Inflammatory macrophage treated with lipopolysaccharide for 4 hours (primary cell): ENCODE results near the gene MS4A6E.

ENCODE experiments used
- DNase-seq: peaks from one replicate; pipeline ENCODE4 v3.0.0-alpha.2; 2020

The MS4A6E gene

GRCh38 chr11:60376601-60377000 is 49.5 kb downstream of the MS4A6E start:
- no peak for DNase-seq

- DNase-seq, result peak; percentile 98
These were observed 50.5 kb downstream of the MS4A6E start for GRCh38 chr11:60377401-60378136.

DNA sequence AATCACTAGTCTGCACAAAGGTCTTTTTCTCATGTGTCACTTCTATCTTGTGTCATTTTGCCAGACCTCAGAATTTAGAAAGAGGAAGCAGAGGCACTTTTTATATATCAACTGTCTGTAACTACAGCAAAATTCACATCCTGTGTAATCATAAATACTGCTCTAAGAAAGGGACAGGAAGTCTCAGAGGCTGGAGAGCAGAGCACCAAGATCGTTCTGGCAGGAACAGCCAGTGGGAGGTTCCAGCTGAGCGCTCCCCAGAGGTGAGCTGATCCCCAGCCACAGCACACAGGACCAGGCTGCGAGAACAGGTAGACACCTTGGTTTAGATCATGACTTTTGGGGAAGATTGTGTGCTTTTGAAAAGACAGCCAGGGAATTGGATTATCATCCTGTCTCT is 51.3 kb downstream of the MS4A6E start, which contains the start of gene MS4A7:
Gene MS4A7 (plus strand): TSS at position 179 of the 400 bp plus-strand sequence. CDS start 4,610 bp downstream, outside the sequence.
- DNase-seq, result peak; percentile 97

- DNase-seq, result peak; percentile 91
These were observed 62.3 kb downstream of the MS4A6E start for GRCh38 chr11:60389279-60389910.

DNA sequence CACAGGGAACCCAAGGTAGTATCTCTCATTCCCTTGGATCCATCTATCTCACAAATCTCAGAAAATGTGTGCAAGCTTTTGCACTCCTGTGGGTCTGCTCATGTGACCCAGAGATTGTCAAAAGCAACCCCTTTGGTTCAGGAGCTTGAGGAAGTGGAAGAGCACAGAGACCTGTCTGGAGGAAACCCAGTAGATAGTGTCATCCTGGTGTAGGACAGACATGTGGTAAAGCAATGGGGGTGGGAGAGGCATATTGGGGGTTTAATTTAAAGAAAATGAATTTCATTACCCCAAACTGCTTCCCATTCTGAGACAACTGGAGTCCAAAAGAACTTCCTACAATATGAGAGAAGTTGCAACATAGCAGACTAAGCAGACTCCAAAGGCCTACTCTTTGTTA is 63.4 kb downstream of the MS4A6E start:
- DNase-seq, result peak; percentile 50
